Astrocyte (in vitro differentiated cells and primary cell): ENCODE results near the gene SCYGR1.

Experiments
- EZH2 ChIP-seq: IDR thresholded peaks from 2 replicates; pipeline ENCODE4 v1.6.1; 2012; ENCODE audit warnings: mild to moderate bottlenecking, low read length, inconsistent platforms; ENCODE audit not compliant: insufficient read depth
- TF ChIP-seq, protein P1 (sequence below): IDR thresholded peaks from 2 replicates; pipeline ENCODE4 v1.5.1; 2011; ENCODE audit warnings: low read depth, mild to moderate bottlenecking, inconsistent platforms, low read length, moderate library complexity; ENCODE audit not compliant: insufficient read depth

DNA sequence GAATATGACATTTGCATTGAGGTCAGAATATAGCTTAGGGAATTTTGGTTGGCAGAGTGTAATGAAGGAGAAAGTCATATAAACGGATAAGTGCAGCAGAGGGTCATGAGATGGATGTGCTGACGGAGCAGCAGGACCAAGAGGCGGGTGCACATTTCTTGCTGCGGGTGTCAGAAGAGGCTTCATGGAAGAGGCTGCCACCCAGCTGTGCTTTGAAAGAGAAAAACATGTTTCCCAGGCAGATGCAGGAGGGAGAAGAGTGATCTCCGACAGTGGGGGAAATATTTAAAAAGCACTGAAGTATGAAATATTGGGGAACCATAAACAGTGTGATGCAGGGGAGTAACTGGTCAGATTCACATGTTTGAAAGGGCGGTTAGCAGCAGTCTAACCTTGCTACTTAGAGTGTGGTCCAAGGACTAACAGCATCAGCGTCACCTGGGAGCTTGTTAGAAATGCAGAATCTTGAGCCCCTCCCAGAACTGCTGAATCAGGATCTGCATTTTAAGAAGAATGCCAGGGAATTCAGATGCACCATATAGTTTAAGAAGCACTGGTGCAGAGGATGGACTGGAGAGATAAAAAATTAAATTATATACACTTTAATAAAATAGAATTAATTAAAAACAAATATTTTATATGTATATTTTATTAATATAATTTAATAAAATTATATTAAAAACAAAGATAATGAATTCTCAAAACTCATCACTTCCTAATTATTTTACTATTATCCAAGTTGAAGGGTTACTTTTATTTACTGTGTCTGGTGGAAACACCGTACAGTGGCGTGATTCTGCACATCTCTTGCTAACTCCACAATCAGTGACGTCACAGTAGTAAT, 36.1 kb upstream of the SCYGR1 start:
- TF ChIP-seq, protein P1, sequence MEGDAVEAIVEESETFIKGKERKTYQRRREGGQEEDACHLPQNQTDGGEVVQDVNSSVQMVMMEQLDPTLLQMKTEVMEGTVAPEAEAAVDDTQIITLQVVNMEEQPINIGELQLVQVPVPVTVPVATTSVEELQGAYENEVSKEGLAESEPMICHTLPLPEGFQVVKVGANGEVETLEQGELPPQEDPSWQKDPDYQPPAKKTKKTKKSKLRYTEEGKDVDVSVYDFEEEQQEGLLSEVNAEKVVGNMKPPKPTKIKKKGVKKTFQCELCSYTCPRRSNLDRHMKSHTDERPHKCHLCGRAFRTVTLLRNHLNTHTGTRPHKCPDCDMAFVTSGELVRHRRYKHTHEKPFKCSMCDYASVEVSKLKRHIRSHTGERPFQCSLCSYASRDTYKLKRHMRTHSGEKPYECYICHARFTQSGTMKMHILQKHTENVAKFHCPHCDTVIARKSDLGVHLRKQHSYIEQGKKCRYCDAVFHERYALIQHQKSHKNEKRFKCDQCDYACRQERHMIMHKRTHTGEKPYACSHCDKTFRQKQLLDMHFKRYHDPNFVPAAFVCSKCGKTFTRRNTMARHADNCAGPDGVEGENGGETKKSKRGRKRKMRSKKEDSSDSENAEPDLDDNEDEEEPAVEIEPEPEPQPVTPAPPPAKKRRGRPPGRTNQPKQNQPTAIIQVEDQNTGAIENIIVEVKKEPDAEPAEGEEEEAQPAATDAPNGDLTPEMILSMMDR: no peak
- no peak for TF ChIP-seq EZH2
